GM12892 (cell line): Measurements from ENCODE around the gene RPGRIP1L.

ENCODE experiments used
- POLR2A ChIP-seq: IDR thresholded peaks from 2 replicates; pipeline ENCODE4 v1.6.1; 2011; ENCODE audit warnings: low read depth, low read length, control low read depth
- POLR2AphosphoS5 ChIP-seq: IDR thresholded peaks from 2 replicates; pipeline ENCODE4 v1.6.1; 2011; ENCODE audit warnings: low read depth, low read length, control low read depth

- TF ChIP-seq POLR2A (no peak), POLR2AphosphoS5 (no peak)
Observed at GRCh38 chr16:53734908-53735307, 31.2 kb upstream of the RPGRIP1L start.
